NK-92 (cell line): Measurements from ENCODE around the gene ZNF423.

Experiments used
- DNase-seq: peaks from one replicate; lab custom pipeline; 2025; ENCODE audit not compliant: unreplicated experiment; lab: John Stamatoyannopoulos, UW

Gene ZNF423

DNA sequence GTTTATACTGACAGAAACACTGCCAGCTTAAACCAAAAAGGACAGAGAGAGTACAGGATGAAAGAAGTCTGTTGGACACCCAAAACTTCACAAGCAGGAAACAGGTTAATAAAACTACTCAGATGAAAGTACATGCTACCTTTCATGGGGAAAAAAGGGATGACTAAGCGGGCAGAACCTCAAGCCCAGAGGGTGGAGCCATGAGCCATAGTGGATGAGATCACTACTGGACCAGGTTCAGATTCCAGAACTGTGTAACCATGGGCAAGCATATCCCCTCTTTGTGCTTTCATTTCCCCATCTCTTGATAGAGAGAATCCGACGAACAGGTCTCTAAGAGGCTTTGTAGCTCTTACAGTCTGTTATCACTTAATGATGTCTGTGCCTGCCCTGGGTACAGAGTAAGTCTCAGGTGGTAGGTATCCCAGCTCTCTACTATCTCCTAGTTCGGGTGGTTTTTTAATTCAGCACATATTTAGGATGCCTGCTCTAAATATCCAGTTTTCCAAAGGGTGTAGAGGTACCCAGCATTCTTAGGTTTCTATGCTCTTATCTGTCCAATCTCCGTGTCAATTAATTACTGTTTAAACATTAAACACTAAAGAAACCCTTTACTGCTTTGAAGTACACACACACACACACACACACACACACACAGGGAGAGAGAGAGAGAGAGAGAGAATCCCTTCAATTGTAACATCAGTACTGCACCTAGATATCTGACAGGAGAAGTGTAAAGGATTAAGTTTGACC is 206.7 kb downstream of the ZNF423 start:
- no peak for DNase-seq

DNA sequence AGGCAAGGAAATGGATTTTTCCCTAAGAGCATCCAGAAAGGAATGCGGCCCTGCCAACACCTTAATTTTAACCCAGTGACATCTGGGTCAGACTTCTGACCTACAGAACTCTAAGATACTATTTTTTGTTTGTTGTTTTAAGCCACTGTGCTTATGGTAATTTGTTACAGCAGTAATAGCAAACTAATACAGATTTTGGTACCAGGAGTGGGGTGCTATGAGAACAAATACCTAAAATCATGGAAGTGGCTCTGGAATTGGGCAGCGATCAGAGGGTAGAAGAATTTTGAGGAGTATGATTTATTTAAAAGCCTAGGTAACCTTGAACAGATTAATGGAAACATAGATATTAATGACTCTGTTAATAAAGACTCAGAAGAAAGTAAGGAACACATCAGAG is 208.2 kb downstream of the ZNF423 start:
- no peak for DNase-seq

DNA sequence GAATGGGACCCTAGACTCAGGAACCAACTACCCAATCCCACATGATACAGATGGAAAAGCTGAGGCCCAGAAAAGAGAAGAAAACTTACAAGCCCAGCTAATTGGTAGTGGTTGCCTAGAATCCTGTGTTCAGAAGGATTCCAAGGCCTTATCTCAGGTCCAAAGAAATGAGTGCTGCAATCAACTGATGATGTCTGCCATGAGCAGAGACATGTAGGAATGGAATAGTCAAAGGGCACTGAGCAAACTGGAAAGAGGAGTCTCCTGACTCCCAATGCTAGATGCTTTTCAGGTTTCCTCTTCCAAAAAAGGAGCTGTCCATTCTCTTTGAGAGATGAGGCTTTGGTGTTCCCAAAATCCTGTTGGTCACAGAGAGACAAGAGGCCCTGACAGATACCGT is 210.6 kb downstream of the ZNF423 start:
- no peak for DNase-seq

DNA sequence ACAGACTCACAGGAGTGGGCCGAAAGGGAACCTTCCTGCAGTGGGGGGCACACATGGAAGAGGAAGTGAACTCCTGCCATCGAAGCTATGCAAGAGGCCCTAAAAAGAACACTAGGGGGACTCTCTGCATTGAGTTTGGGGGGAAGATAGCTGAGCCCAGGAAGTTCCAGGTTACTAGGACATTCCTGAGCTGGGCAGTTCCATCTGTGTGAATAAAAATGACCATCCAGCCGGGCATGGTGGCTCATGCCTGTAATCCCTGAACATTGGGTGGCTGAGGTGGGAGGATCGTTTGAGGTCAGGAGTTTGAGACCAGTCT is 211.8 kb downstream of the ZNF423 start:
- DNase-seq: no peak

DNA sequence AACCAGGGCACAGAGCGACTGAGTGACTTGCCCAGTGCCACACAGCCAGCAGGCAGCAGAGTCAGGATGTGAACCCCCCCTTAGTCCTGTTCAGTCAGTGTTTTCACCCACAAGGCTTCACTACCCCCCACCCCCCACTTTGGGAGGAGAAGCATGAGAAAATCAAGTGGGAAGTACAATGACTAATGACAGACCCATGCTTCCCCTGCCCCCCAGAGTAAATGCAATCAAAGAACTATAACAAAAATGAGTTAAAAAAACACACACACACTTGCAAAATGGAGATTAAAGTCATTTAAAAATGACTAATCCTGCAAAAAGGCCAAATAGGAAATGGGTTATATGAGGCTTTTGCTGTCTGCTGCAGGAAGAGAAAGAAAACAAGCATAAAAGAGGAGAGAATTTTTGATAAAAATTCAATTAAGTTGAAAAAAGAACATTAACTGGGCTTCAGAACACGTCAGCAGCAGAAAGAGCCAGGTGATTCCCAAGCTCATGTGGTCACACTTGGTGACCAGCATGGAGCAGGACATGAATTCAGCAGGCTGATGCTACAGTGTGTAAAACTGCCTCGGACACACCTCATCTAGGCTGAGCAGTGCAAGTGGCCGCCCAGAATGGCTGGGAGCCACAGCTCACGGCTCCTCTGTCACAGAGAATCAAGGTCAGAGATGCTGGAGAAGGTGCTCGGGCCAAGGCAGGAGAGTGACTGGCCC is 212.3 kb downstream of the ZNF423 start:
- DNase-seq: no peak

DNA sequence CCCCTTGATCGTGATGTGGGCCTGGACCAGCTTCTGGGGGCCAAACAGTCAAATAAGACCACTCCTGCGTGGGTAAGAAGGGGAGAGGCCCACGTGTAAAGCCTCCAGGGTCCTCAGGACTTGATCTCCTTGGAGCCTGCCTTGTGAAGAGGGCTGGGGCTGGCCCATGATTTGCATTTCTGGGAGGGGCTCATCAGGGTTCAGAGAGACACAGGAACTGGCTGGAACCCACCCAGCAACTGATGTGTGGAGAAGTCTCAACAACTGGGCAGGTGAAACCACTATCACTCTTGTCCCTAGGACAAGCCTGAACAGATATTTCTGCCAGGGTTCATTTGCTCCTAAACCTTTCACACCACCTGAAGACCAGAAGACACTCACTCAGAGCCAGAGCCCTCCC is 214.7 kb downstream of the ZNF423 start:
- DNase-seq: no peak

DNA sequence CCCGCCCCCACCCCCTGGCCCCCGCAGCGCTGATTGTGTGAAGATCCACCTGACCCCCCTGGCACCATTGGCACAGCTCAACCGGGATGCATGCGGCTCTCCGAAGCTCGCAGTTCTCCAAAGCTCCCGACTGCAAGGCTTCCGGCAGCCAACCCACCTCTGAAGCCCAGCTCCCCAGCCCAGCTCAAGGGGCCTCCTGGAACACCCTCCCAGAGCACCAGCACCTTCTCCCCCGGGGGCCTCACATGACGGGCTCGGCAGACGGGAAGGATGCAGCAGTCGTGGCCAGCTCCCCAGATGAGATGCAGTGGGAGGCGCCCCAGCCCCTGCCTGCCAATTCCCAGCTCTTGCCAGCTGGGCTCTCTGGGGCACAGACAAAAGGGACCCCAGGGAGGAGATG is 215.3 kb downstream of the ZNF423 start:
- DNase-seq: no peak

DNA sequence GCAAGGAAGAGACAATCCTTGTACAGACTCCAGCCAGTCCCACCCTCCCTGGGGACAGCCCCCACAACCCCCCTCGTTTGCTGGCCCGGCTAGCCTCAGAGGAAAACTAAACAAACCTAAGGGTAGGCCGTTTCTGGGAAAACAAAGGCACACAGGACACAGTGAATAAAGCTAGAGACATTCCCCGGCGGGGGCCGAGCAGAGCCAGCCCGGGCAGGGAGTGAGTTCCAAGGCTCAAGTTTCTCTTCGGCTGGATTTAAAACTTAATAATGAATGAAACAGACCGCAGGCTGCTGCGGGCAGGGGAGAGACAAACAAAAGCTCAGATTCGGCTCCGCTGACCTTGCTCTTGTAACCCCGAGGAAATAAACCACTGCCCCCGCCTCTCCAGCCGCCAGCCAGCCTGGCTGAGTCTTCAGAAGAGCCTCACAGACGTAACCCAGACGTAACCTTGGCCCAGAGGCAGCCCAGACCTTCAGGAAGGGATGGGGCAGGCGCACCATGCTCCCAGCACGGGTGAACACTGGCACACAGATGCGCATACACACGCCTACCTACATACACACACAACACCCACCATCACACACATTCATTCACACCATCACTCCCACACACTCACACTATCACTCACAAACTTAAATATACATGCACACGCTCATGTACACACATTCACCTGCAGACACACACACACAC is 216.0 kb downstream of the ZNF423 start:
- no peak for DNase-seq

DNA sequence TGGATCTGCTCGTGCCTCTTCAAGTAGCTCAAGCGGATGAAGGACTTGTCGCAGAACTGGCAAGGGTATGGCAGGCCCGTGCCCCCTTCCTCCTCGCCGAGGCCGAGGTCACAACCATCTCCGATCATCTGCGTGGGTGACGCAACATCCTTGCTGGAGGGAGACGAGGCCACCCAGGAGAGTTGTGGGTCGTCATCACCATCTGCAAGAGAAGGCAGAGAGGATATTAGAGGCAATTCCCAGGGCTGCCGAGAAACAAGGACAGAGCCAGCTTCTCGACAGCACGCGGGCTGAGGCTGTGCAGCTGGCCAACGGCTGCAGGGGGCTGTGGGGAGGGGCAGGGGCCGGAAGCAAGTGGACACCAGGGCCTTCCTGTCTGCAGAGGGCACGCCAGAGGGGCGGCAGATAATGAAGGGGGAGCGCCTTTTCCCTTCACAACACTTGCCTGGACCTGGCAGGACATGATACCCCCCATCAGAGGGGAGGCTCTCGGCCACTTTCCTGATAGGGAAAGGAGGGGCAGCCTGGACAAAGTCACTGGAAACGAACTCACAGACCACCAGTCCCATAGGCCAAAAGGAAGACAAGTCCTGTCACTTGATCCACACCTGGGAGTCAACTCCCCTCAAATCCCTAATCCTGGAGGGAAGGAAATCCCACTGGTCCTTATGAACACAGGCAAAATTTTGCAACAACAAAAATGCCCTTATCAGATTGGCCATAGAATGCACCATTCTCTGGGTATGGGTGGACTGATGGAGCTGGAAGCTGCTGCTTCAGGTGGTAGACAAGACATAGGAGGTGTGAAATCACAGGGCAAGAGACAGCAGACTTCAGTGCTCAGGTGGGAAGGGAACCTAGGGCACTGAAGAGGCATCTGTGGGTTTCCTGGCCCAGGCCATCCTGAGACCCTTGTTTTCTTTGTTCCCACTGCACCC is 217.0 kb downstream of the ZNF423 start:
- DNase-seq: no peak

DNA sequence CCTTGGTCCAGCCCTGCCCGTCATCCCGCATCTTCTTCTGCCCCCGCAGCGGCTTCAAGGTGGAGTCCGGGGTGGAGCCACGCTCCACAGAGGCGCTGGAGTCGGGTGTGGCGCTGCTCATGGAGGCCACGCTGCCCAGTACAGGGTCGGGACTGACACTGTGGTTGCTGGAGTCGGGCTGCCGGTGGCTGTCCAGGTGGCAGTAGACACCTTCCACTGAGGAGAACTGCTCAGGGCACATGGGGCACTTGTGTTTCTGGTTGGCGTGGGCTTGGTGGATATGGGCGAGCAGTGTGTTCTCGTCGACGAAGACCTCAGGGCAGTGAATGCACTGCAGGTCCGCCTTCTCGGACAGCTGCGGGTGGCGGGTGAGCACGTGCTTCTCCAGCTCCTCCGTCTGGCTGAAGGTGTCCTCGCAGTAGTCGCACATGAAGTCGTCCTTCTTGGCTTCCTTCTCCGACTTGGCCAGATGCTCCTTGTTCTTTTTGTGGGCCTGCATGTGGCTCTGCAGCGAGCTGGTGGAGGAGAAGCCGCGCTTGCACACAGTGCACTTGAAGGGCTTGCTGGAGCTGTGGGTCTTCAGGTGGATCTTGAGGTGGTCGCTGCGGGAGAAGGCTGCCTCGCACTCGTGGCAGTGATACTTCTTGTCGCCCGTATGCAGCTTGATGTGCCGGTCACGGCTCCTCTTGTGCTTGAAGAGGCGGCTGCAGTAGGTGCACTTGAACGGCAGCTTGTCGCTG is 217.8 kb downstream of the ZNF423 start:
- no peak for DNase-seq

DNA sequence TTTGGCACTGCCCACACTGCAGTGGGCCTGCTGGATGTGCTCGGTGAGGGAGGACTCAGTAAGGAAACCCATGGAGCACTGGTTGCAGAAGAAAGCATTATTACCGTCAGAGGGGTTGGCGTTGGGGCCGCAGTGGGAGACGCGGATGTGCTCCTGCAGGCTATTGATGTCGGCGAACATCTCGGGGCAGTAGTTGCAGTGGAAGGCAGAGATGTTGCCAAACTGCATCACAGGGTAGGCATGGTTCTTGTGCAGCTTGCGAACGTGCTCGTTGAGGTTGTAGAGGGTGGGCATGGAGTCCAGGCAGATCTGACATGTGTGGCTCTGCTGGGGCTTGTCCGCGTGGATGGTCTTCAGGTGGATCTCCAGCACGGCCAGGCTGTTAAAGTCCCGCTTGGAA is 218.4 kb downstream of the ZNF423 start:
- no peak for DNase-seq

DNA sequence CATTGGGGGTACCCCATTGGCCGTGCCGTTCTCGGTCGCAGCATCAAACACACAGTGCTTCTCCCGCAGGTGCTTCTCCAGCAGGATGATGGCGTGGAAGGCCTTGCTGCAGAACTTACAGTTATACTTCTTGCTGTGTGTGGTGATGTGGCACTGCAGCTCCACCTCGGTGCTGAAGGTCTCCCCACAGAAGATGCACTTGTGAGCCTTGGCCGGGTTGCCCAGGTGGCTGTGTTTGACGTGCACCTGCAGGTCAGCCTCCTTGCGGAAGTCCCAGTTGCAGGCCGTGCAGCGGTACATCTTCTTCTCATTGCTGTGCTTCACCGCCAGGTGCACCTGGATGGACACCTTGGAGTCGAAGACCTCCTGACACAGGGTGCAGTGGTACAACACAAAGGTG is 219.3 kb downstream of the ZNF423 start:
- DNase-seq: no peak

DNA sequence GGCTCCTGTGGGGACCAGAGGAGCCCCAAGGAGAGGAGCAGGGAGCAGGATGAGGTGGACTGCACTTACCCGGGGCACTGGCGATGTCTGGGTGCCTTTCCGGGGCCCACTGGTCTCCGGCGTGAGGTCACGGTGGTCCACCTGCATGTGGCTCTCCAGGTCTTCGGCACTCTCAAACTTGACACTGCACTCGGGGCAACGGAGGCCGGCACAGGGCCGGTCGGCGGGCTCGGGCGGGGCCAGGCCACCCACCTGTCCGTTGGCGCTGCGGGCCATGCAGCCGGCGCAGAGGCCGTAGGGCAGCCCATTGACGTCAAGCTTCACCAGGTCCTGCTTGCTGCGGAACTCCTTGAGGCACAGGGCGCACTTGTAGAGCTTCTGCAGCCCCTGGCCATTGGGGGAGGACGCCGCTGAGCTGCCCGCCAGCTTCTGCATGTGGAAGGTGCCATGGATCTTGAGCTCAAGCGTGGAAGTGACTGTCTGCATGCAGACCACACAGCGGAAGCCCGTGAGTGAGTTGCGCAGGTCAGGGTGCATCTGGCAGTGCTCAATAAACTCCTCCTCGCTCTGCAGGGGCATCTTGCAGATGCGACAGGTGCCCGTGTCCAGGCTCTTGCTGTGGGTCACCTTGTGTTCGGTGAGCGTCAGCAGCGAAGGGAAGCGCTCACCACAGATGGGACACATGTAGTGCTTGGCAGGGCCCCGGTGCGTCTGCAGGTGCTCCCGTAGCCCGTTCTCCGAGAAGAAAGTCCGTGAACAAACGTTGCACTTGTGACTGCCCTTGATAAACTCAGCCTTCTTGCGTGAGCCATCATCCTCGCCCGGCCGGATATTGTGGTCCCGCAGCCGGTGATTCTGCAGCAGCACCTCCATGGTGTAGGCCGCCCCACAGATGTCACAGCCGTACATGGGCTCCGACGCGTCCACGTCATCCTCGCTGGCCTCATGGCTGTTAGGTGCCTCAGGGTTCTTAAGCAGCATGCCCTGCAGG is 220.0 kb downstream of the ZNF423 start:
- no peak for DNase-seq

DNA sequence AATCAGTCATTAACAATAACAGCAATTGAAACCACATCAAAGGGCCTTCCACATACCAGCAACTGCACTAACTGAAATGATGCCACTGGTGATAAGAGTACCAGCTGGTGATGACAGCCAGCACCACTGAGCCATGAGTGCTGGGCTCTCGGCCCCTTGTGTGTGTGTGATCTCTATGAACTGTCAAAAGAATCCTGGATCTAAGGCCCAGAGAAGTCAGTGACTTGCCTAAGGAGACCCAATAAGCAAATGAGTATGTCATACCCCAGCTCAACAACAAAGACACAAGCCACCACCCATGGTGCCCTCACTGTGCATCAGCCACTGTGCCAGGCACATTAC is 220.9 kb downstream of the ZNF423 start:
- no peak for DNase-seq

DNA sequence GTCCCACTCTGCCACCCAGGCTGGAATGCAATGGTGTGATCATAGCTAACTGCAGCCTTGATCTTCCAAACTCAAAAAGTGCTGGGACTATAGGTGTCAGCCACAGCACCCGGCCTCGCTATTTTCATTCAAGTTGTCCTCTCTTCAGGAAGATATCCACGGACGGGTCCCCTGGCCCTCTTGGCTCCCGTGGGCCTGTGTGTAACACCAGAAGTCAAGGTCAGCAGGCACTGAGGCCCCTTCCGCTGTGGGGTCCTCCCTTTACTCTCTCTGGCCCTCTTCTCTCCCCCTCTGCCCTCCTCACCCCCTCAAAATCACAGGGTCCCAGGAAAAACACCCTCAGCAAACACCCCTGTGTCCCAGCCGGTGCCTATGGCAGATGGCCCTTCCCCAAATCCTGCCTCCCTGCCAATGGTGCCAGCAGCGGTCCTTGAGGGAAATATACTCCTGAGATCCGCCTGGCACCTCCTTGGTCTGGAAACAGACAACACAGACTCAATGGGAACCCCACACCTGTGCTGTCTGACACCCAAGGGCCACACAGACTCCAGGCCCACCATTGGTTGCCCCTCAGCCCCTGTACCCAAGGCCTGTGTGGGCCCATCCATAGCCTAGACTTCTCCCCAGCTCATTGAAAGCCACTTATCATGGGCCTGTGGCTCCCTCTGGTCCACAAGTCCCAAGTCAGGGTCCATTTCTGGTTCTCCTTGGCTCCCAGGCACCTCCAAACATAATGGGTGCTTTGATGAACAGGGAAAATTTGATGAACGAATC is 221.5 kb downstream of the ZNF423 start:
- DNase-seq: no peak

DNA sequence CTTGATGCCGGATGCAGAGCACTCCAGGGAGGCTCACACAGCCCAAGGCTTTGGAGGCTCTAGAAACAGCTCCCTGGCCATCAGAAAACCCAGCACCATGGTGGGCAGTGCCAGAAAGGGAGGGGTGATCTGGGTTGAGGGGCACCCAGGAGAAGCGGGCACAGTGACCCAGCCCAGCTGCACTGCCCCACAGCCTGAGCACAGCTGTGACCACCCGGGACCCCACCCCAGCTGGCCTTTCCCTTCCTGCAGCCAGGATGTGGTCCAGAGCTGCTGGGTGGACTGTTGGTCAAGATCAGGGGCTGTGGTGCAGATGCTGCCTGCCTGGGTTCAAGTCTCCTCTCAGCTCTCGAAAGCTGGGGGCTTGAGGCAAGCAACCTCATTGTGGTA is 223.1 kb downstream of the ZNF423 start:
- DNase-seq: no peak

DNA sequence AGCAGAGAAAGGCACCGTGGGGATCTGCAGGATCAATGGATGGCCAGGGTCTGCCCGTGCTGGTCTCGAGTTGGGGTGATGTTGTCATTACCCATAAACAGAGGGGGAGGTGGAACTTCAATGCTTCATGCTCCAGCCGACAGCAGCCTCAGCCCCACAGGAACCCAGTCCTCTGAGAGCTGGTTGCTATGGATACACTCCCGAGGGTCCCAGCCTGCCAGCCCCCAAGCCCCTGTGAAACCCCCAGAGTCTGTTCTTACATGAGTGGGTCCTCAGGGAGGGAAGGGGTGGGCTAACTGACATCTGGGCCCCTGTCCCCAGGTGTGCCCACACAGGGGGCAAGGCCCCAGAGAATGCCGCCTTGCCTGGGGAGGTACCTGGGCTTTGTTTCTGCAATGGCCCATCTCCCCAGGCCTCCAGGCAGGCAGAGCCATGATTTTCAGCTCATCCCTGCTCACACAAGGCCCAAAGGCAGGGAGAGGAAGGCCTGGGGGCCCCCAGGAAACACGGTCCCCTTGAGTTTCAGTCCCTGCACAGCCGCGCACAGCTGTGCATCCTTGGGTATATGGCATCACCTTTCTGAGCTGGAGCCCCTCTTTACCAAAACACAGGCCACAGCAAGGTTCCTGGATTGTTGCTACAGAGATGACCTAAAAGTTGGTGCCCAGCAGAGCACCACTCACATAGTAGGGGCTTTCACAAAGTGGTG is 223.7 kb downstream of the ZNF423 start:
- no peak for DNase-seq
